Natural killer cell (primary cell): Measurements from ENCODE around the gene KCNB1. TPM values are rescaled to one million over a fixed set of nuclear protein-coding genes. Genes with fewer than 3 reads are reported as not detected.

ENCODE experiments used
- ATAC-seq, 3 donors: fragments of 150-1000 bp in 2 of 3; fragments of 200-7000 bp in 1 of 3; cut with Tn5 transposase; 1 replicate in 1 of 3; 2 replicates in 2 of 3; pipeline ENCODE4 v1.10.0; 2021; ENCODE audit warnings: mild to moderate bottlenecking in 2 of 3, moderate library complexity in 2 of 3
- DNase-seq, 2 donors: peaks; one replicate each; pipeline versions ENCODE4 v3.0.0 to v3.0.0-alpha.2; 2013 to 2021; ENCODE audit warnings: mixed read lengths in 1 of 2
- H3K27ac ChIP-seq: one replicate; pipeline ENCODE4 v1.5.1; 2013; ENCODE audit warnings: mild to moderate bottlenecking, low read length
- H3K27me3 ChIP-seq: one replicate; pipeline ENCODE4 v1.6.1; 2013; ENCODE audit warnings: low read length; ENCODE audit not compliant: control insufficient read depth, insufficient read depth
- H3K36me3 ChIP-seq: one replicate; pipeline ENCODE4 v1.6.1; 2013; ENCODE audit warnings: low read length; ENCODE audit not compliant: control insufficient read depth, insufficient read depth
- H3K4me1 ChIP-seq: one replicate; pipeline ENCODE4 v1.6.1; 2013; ENCODE audit warnings: low read length; ENCODE audit not compliant: control insufficient read depth, insufficient read depth
- H3K4me3 ChIP-seq: one replicate; pipeline ENCODE4 v1.5.1; 2013; ENCODE audit warnings: low read length
- H3K9me3 ChIP-seq: one replicate; pipeline ENCODE4 v1.6.1; 2013; ENCODE audit warnings: low read length; ENCODE audit not compliant: control insufficient read depth, insufficient read depth
- H3K27ac Mint-ChIP-seq, 2 donors: one replicate each; pipeline ENCODE4 v1.8.0; 2022; ENCODE audit warnings: mild to moderate bottlenecking in 2 of 2, mixed read lengths in 2 of 2, moderate library complexity in 1 of 2
- H3K27me3 Mint-ChIP-seq, 2 donors: one replicate each; pipeline ENCODE4 v1.8.0; 2022; ENCODE audit warnings: low read depth in 2 of 2, mixed read lengths in 2 of 2
- H3K36me3 Mint-ChIP-seq: one replicate; pipeline ENCODE4 v1.8.0; 2022; ENCODE audit warnings: mixed read lengths
- H3K4me1 Mint-ChIP-seq, 2 donors: one replicate each; pipeline ENCODE4 v1.8.0; 2022; ENCODE audit warnings: mixed read lengths in 2 of 2
- H3K4me3 Mint-ChIP-seq: one replicate; pipeline ENCODE4 v1.8.0; 2022; ENCODE audit warnings: mild to moderate bottlenecking, moderate library complexity, mixed read lengths
- H3K9me3 Mint-ChIP-seq, 2 donors: one replicate each; pipeline ENCODE4 v1.8.0; 2022; ENCODE audit warnings: mixed read lengths in 2 of 2
- CTCF ChIP-seq: fragments of 200-600 bp; IDR thresholded peaks from one replicate; pipeline ENCODE4 v1.8.0; 2022; ENCODE audit warnings: antibody characterized with exemption
- WGBS: methylation state at CpG from one replicate; pipeline ENCODE4 v1.1.7; 2013; ENCODE audit warnings: missing lambda C conversion rate; ENCODE audit not compliant: insufficient coverage; 5-methylcytosine and 5-hydroxymethylcytosine counted together
- intact Hi-C: fragments of 100-400 bp; cut with micrococcal nuclease; formaldehyde crosslinking; loops from one replicate; pipeline ENCODE4 v1.14.2; 2022
- total RNA-seq, 4 donors: library from RNA; stranded (reverse); fragments of 120-200 nt in 1 of 4; gene quantifications; one replicate each; pipeline versions ENCODE4 v1.2.3 to v1.2.4, GENCODE V29; 2013 to 2022

The KCNB1 gene
- total RNA-seq, 3 donors from 2014 or later (not counting 1 experiment from before 2014, with no cell fraction given): 0.09 TPM; not detected in 2

DNA sequence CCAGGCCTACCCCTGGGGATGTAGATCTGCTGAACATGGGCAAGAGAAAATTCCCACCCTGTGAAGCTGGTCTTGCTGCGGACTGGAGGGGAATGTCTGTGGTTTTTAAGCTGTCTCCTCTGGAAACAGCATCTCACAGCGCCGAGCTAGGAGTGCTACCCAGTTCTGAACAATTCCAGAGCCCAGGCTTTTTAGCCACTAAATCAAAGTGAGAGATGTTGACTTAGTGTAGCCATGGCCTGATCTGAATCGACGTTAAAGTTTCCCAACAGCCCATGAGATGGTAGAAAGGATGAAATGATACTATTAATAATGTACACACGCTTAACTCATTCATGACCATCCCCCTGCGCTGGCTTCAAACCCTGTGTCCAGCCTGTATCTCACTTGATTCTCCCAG, 63.7 kb downstream of the KCNB1 start:
- no peak for TF ChIP-seq CTCF
- no peak overlapping the region for H3K27ac ChIP-seq
- Mint-ChIP-seq H3K27me3 (peaks cover 23 to 31% of the 10 kb centered on the region in 2 donors), H3K4me3 (no peak overlapping the region), H3K4me1 (no peaks in the 10 kb centered on the region), H3K27ac (no peak overlapping the region), H3K36me3 (no peaks in the 10 kb centered on the region), H3K9me3 (no peaks in the 10 kb centered on the region)
- intact Hi-C loops: no loop called here
- H3K27me3 ChIP-seq: no peaks in the 10 kb centered on the region
- H3K36me3 ChIP-seq: no peaks in the 10 kb centered on the region
- no peak for ATAC-seq
- H3K4me3 ChIP-seq: no peak overlapping the region
- H3K9me3 ChIP-seq: no peaks in the 10 kb centered on the region
- no peaks in the 10 kb centered on the region for H3K4me1 ChIP-seq
- 68% methylated on average over 5 of the region's 7 CpGs for WGBS
- DNase-seq: no peak

DNA sequence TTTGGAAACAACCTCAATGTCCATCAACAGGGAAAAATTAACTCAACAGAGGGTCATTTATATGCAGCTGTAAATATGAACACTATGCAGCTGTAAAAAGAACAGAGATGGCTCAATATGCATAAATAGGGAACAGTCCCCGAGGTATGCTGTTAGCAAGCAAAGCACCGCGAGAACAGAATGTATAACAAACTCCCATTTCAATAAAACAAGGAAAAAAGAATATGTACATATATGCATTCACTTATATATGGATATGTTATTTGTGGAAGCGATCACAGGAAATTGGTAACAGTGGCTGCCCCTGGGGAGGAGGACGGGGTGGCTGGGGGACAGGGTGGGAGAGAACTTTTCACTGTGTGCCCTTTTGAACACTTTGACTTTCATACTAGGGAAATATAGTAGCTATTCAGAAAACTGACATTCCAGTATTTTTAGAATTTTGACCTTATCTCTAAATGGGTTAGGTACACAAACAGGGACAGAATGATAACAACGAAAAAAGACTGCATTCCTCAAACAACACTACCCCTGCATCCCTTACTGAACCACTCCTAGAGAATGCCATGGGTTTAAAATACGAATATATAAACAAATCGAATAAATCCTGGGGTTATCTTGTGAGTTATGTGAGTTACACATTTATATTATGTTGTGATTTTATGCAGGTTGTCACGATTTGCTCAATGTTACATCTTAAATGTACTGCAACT, 64.5 kb downstream of the KCNB1 start:
- 82% methylated on average over 6 of the region's 9 CpGs for WGBS
- no peaks in the 10 kb centered on the region for H3K4me1 Mint-ChIP-seq
- no peak overlapping the region for H3K4me3 Mint-ChIP-seq
- Histone ChIP-seq H3K4me3 (no peak overlapping the region), H3K27ac (no peak overlapping the region), H3K27me3 (no peaks in the 10 kb centered on the region), H3K9me3 (no peaks in the 10 kb centered on the region), H3K36me3 (no peaks in the 10 kb centered on the region), H3K4me1 (no peaks in the 10 kb centered on the region)
- no peak for DNase-seq
- no peaks in the 10 kb centered on the region for H3K9me3 Mint-ChIP-seq
- H3K27me3 Mint-ChIP-seq: peaks cover 29 to 39% of the 10 kb centered on the region in 2 donors
- intact Hi-C loops: no loop called here
- no peak for TF ChIP-seq CTCF
- no peaks in the 10 kb centered on the region for H3K36me3 Mint-ChIP-seq
- ATAC-seq: no peak
- H3K27ac Mint-ChIP-seq: no peak overlapping the region

DNA sequence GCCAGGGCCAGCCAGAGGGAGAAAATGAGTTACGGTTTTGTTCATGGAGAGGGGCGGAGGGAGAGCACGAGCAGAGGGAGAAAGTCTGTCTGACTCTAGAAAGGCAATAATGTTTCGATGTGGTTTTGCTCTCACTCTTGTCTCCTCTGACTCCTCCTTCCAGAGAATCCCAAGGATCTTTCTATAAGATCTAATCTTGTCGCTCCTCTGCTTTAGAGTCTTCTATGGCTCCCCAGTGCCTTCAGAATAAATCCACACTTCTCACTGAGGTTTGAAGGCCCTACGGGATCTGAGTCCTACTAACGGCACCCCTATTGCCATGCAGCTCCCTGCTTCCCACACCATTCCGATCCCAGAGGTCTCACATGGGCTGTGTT, 66.8 kb downstream of the KCNB1 start:
- no peaks in the 10 kb centered on the region for H3K4me1 Mint-ChIP-seq
- Histone ChIP-seq H3K9me3 (no peaks in the 10 kb centered on the region), H3K4me3 (no peak overlapping the region), H3K4me1 (no peaks in the 10 kb centered on the region), H3K27me3 (no peaks in the 10 kb centered on the region), H3K36me3 (no peaks in the 10 kb centered on the region), H3K27ac (no peak overlapping the region)
- ATAC-seq (no peak), DNase-seq (no peak)
- H3K36me3 Mint-ChIP-seq: no peaks in the 10 kb centered on the region
- H3K27ac Mint-ChIP-seq: no peak overlapping the region
- TF ChIP-seq CTCF: no peak
- peaks cover 29 to 46% of the 10 kb centered on the region in 2 donors for H3K27me3 Mint-ChIP-seq
- 85% methylated on average over 8 of the region's 8 CpGs for WGBS
- no peaks in the 10 kb centered on the region for H3K9me3 Mint-ChIP-seq
- intact Hi-C loops: no loop called here
- H3K4me3 Mint-ChIP-seq: no peak overlapping the region
